OCI-LY3 (cell line): ENCODE measurements around the gene CIZ1.

ENCODE experiments used
- CTCF ChIP-seq: fragments of 200-600, 300-600 bp; sonication (generic); IDR thresholded peaks from 2 replicates; pipeline ENCODE4 v1.5.1; 2014; ENCODE audit warnings: antibody characterized with exemption, low read length, low read depth
- EZH2phosphoT487 ChIP-seq: fragments of 200-600 bp; shearing (Covaris generic); IDR thresholded peaks from 2 replicates; pipeline ENCODE4 v1.6.1; 2018; ENCODE audit warnings: antibody characterized with exemption, mixed run types, low read depth

DNA sequence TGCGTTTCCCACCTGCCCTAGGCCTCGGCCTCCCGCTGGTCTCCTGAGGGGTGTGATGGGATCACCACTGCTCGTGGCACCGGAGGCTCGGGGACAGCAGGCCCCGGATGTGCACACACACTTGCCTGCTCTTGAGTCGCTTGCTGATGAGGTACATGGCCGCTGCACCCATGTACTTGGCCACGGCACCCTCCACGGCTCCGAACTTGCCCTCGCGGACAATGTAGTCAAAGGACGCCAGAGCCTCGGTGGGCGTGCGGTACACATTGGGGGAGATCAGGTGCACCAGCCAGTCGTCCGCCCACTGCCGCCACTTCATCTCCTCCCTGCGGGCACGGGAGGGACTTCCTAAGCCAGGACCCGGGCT, 68.6 kb downstream of the CIZ1 start:
- TF ChIP-seq CTCF (no peak), EZH2phosphoT487 (no peak)
